GM12873 (cell line): Measurements from ENCODE around the gene ADGRG4.

Experiments
- CTCF ChIP-seq: IDR thresholded peaks from 2 replicates; pipeline ENCODE4 v1.5.1; 2012; ENCODE audit warnings: low read depth, mild to moderate bottlenecking, moderate library complexity, low read length, control low read depth; ENCODE audit not compliant: insufficient read depth; ENCODE audit errors: missing control alignments

ADGRG4 gene

GRCh38 chrX:136346506-136346905 lies 45.7 kb downstream of the ADGRG4 start:
- TF ChIP-seq CTCF = no peak

GRCh38 chrX:136347706-136348105 lies 46.9 kb downstream of the ADGRG4 start:
- no peak for TF ChIP-seq CTCF

GRCh38 chrX:136353526-136354093 lies 52.8 kb downstream of the ADGRG4 start:
- TF ChIP-seq CTCF = no peak

- no peak for TF ChIP-seq CTCF
Measured at GRCh38 chrX:136354201-136354600, 53.4 kb downstream of the ADGRG4 start.

- TF ChIP-seq CTCF = no peak
Measured at GRCh38 chrX:136369377-136369776, 68.6 kb downstream of the ADGRG4 start.

- no peak for TF ChIP-seq CTCF
Measured at GRCh38 chrX:136376713-136377112, 76.0 kb downstream of the ADGRG4 start.

GRCh38 chrX:136380010-136380769 lies 79.4 kb downstream of the ADGRG4 start:
- TF ChIP-seq CTCF = no peak
